Skeletal muscle satellite cell (primary cell): ENCODE results near the gene FAM47B.
A peak's percentile ranks its signal among the peaks of the same experiment; 100 is the strongest.

Experiments used
- H3K27me3 ChIP-seq: 2 replicates; pipeline ENCODE4 v1.7.0; 2013; ENCODE audit warnings: low read length; ENCODE audit not compliant: control insufficient read depth, insufficient read depth
- H3K36me3 ChIP-seq: 2 replicates; pipeline ENCODE4 v1.7.0; 2013; ENCODE audit warnings: mild to moderate bottlenecking, control low read depth, low read length; ENCODE audit not compliant: insufficient read depth
- H3K4me1 ChIP-seq: 2 replicates; pipeline ENCODE4 v1.7.0; 2013; ENCODE audit warnings: low read length; ENCODE audit not compliant: control insufficient read depth, insufficient read depth
- H3K4me2 ChIP-seq: 2 replicates; pipeline ENCODE4 v1.7.0; 2013; ENCODE audit warnings: mild to moderate bottlenecking, low read length
- H3K4me3 ChIP-seq: 2 replicates; pipeline ENCODE4 v1.7.0; 2013; ENCODE audit warnings: low read length
- H3K9ac ChIP-seq: 2 replicates; pipeline ENCODE4 v1.7.0; 2013; ENCODE audit warnings: mild to moderate bottlenecking, low read depth, low read length, moderate library complexity
- H3K9me3 ChIP-seq: replicated peaks from 2 replicates; pipeline ENCODE4 v1.7.0; 2013; ENCODE audit warnings: mild to moderate bottlenecking, control low read depth, low read length

Gene FAM47B

GRCh38 chrX:34956916-34957315, 14.3 kb downstream of the FAM47B start:
- peak overlapping the region; percentile 34 for H3K4me2 ChIP-seq
- H3K4me3 ChIP-seq = no peak overlapping the region
- no peaks in the 10 kb centered on the region for H3K36me3 ChIP-seq
- H3K4me1 ChIP-seq = peaks cover 18% of the 10 kb centered on the region
- H3K9ac ChIP-seq = peak overlapping the region; percentile 59
- no peaks in the 10 kb centered on the region for H3K27me3 ChIP-seq
- H3K9me3 ChIP-seq = no peaks in the 10 kb centered on the region

GRCh38 chrX:34961662-34962061, 19.1 kb downstream of the FAM47B start:
- peaks cover 13% of the 10 kb centered on the region for H3K4me1 ChIP-seq
- no peaks in the 10 kb centered on the region for H3K36me3 ChIP-seq
- no peaks in the 10 kb centered on the region for H3K9me3 ChIP-seq
- H3K4me3 ChIP-seq = no peak overlapping the region
- no peaks in the 10 kb centered on the region for H3K27me3 ChIP-seq
- H3K4me2 ChIP-seq = no peak overlapping the region
- H3K9ac ChIP-seq = no peak overlapping the region

DNA sequence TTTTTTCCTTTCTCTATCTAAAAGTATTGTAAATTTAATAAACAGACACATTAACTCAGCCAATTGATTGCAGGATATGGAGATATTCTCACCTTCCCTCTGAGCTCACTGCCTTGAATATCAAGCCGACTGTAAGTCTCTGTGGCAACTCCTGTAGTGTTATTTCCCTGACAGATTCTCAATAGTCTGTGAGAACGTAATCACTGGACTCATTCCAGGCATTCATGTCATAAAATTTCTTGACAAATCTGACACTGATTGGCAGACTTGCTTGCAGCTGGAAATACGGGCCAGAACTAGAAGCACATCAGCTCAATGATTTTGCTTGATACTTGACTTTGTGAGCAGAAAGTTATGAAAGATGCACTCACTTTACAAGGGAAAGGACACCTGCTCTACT, 29.6 kb downstream of the FAM47B start:
- Histone ChIP-seq H3K27me3 (no peaks in the 10 kb centered on the region), H3K9ac (no peak overlapping the region), H3K4me3 (no peak overlapping the region), H3K36me3 (no peaks in the 10 kb centered on the region), H3K4me1 (no peaks in the 10 kb centered on the region), H3K4me2 (no peak overlapping the region), H3K9me3 (no peaks in the 10 kb centered on the region)

GRCh38 chrX:34978171-34978570, 35.6 kb downstream of the FAM47B start:
- H3K9ac ChIP-seq = no peak overlapping the region
- H3K4me2 ChIP-seq = no peak overlapping the region
- H3K9me3 ChIP-seq = no peaks in the 10 kb centered on the region
- H3K4me1 ChIP-seq = no peaks in the 10 kb centered on the region
- H3K4me3 ChIP-seq = no peak overlapping the region
- no peaks in the 10 kb centered on the region for H3K36me3 ChIP-seq
- no peaks in the 10 kb centered on the region for H3K27me3 ChIP-seq

DNA sequence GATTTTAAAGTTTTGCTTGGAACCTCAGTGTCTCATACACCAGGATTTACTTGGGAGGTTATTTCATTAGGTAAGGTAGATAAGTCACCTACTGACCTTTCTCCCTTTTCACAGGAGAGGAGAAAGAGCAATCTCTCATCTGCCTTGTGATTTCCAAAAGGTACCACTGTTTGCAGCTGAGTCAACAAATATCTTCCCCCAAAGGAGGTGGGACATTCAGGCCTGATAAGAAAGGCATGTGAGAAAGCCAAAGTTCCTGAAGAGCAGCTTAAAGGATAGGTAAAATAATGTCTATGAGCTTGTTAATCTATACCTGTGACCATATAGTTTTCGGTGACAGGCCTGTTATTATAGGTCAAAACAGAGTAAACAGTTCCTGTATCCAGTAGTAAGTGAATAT, 45.0 kb downstream of the FAM47B start:
- H3K4me2 ChIP-seq = no peak overlapping the region
- H3K36me3 ChIP-seq = no peaks in the 10 kb centered on the region
- no peaks in the 10 kb centered on the region for H3K27me3 ChIP-seq
- no peak overlapping the region for H3K9ac ChIP-seq
- no peaks in the 10 kb centered on the region for H3K4me1 ChIP-seq
- H3K9me3 ChIP-seq = no peaks in the 10 kb centered on the region
- H3K4me3 ChIP-seq = no peak overlapping the region
